ENCODE results near the gene PRXL2A.
A peak's percentile ranks its signal among the peaks of the same experiment; 100 is the strongest.

Gene PRXL2A

GRCh38 chr10:80441831-80442230 is 33.5 kb downstream of the PRXL2A start:
- TF ChIP-seq CTCF (IDR thresholded peaks at IDR 0.05; ENCODE audit: low read depth, low read length): no peak
- DNase-seq (ENCODE audit: low read depth, low spot score): no peak
- H3K4me3 ChIP-seq (ENCODE audit: low read depth, low read length): no peak overlapping the region
- in situ Hi-C loops (cut with HindIII; ENCODE audit: low sequenced_read_pairs): no loop called here

- DNase-seq (ENCODE audit: low read depth, low spot score): no peak
- TF ChIP-seq CTCF (IDR thresholded peaks at IDR 0.05; ENCODE audit: low read depth, low read length): no peak
- in situ Hi-C loops (cut with HindIII; ENCODE audit: low sequenced_read_pairs): no loop called here
- no peak overlapping the region for H3K4me3 ChIP-seq (ENCODE audit: low read depth, low read length)
These were observed 34.5 kb downstream of the PRXL2A start for GRCh38 chr10:80442879-80443278.

GRCh38 chr10:80443531-80443974 is 35.2 kb downstream of the PRXL2A start:
- H3K4me3 ChIP-seq (ENCODE audit: low read depth, low read length): no peak overlapping the region
- in situ Hi-C loops (cut with HindIII; ENCODE audit: low sequenced_read_pairs): no loop called here
- no peak for DNase-seq (ENCODE audit: low read depth, low spot score)
- TF ChIP-seq CTCF (IDR thresholded peaks at IDR 0.05; ENCODE audit: low read depth, low read length): peak; percentile 56

- in situ Hi-C loops (cut with HindIII; ENCODE audit: low sequenced_read_pairs): no loop called here
- DNase-seq (ENCODE audit: low read depth, low spot score): no peak
- TF ChIP-seq CTCF (IDR thresholded peaks at IDR 0.05; ENCODE audit: low read depth, low read length): no peak
- no peak overlapping the region for H3K4me3 ChIP-seq (ENCODE audit: low read depth, low read length)
These were observed 35.8 kb downstream of the PRXL2A start for GRCh38 chr10:80444124-80444523.

- H3K4me3 ChIP-seq (ENCODE audit: low read depth, low read length): no peak overlapping the region
- in situ Hi-C loops (cut with HindIII; ENCODE audit: low sequenced_read_pairs): no loop called here
- TF ChIP-seq CTCF (IDR thresholded peaks at IDR 0.05; ENCODE audit: low read depth, low read length): peak; percentile 83
- peak; percentile 79 for DNase-seq (ENCODE audit: low read depth, low spot score)
These were observed 36.4 kb downstream of the PRXL2A start for GRCh38 chr10:80444646-80445319.

GRCh38 chr10:80447436-80448190 is 39.3 kb downstream of the PRXL2A start:
- in situ Hi-C loops (cut with HindIII; ENCODE audit: low sequenced_read_pairs): no loop called here
- DNase-seq (ENCODE audit: low read depth, low spot score): no peak
- H3K4me3 ChIP-seq (ENCODE audit: low read depth, low read length): no peak overlapping the region
- no peak for TF ChIP-seq CTCF (IDR thresholded peaks at IDR 0.05; ENCODE audit: low read depth, low read length)
